HG03460 (cell line): ENCODE measurements around the gene GGTA1.
"Not testable (repeated sequence)": the region's sequence is repeated elsewhere in the genome, so short reads cannot be mapped to it uniquely, and the experiment has no call there.

Source experiments
- ATAC-seq: cut with Tn5 transposase; IDR thresholded peaks from one replicate; pipeline ENCODE4 v1.9.1; 2021; ENCODE audit not compliant: unreplicated experiment

GGTA1 gene

DNA sequence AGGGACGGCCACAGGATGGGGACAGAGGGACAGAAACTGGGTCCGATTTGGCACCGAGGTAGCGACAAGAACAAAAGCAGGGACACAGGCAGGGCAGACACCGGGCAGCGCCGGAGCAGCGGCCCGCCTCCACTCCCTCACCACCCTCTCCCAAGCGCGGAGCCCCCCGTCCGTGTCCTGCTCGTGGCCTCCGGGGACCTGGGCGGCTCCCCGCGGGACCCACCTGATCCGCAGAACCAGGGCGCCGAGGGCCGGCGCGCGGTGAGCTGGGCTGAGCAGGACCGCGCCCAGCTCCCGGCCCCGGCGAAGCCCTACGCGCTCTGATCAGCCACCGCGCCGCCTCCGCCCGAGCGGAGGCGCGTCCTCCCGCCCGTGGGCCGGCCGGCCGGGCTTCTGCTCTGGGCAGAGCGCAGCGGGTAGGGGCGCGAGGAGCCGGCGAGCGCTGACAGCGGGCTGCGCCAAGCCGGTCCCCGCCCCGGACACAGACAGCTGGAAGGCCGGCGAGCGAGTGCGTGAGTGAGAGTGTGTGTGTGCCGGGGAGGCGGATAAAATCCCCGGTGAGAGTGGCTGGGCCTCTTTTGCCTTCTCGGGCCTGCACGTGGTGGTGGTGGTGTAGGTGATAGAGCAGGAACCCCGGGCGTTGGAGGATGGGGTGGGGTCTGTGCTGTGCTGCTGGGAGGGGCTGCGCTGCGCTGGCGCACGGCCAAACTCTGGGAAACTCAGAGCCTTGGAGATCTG lies at the start of gene GGTA1:
GGTA1 (minus strand) TSS at position 418 of the 738 bp plus-strand sequence. CDS start 31,922 bp downstream, outside the sequence.
- no peak for ATAC-seq

DNA sequence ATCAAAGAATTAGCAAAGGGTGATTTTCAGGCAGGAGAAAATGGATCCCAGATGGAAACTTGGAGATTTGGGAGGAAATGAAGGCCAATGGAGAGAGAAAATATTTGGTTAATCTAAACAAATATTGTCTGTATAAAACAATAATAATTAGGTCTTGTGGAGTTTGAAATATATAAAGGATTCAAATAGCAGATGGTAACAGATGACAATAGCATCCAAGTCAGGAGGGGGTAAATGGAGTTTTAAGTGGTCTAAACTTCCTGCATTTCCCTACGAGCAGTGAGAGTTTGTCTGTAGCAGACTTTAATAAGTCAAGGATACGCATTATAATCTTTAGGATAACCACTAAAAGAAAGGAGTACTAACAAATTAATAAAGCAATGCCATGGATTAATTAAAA lies 49.0 kb upstream of the GGTA1 start:
- ATAC-seq: no peak

DNA sequence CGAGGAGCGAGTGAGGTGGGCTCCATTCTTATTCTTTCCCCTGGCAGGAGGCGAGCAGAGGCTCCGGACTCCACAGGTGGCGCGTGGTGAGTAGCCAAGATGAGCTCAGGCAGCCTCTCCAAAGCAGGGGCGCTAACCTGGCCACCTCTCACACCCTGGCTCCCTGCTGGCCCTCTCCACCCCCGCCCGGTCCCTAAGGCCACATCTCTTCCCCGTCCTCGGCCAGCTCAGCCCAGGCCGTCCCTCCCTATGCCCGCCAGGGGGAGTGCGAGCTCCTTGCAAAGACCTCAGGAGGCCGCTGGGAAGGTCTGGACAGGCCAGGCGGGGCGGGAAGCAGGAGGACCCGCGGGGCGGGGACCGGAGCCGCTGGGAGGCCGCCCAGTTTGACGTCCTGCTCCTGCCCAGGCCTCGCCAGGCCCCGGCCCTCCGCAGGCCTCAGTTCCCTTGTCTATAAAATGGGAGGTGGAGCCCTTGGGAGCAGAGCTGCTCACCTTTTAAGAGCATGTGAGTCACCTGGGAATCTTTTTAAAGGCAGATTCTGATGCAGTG lies 46.3 kb upstream of the GGTA1 start:
- peak; percentile 73 for ATAC-seq

GRCh38 chr9:121545150-121545874 lies 45.7 kb upstream of the GGTA1 start:
- ATAC-seq: no peak

- ATAC-seq: no peak
Observed at GRCh38 chr9:121542025-121542424, 42.4 kb upstream of the GGTA1 start.

- no peak for ATAC-seq
Observed at GRCh38 chr9:121541256-121541655, 41.6 kb upstream of the GGTA1 start.

- ATAC-seq: no peak
Observed at GRCh38 chr9:121538221-121538620, 38.6 kb upstream of the GGTA1 start.

- no peak for ATAC-seq
Observed at GRCh38 chr9:121537283-121537682, 37.6 kb upstream of the GGTA1 start.

- ATAC-seq: no peak
Observed at GRCh38 chr9:121532881-121533280, 33.2 kb upstream of the GGTA1 start.

GRCh38 chr9:121529237-121529987 lies 29.8 kb upstream of the GGTA1 start:
- ATAC-seq: no peak

GRCh38 chr9:121528642-121529041 lies 29.0 kb upstream of the GGTA1 start:
- no peak for ATAC-seq

DNA sequence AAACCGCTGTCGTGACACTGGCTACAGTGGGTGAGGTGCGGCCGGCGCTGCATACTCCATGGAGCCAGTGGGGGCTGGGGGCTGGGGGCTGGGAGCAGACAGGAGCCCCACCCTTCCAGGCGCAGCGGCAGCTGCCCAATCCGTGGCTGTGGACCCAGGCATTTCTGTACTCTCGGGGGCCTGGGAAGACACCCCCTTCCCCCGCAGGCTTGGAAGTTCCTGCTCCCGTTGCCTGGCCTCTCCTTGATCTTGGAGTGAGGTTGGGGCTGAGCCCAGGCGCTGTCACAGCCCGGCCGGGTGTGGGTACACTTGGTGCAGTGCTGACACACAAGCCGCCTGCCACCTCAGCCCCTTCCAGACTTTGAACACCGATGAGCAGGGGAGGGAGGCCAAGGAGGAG lies 27.7 kb upstream of the GGTA1 start:
- ATAC-seq: no peak

GRCh38 chr9:121519688-121520087 lies 20.0 kb upstream of the GGTA1 start:
- ATAC-seq: not testable (repeated sequence)

GRCh38 chr9:121518634-121519033 lies 19.0 kb upstream of the GGTA1 start:
- no peak for ATAC-seq

- not testable (repeated sequence) for ATAC-seq
Observed at GRCh38 chr9:121513166-121513565, 13.5 kb upstream of the GGTA1 start.

GRCh38 chr9:121510766-121511550 lies 11.3 kb upstream of the GGTA1 start:
- no peak for ATAC-seq

- ATAC-seq: no peak
Observed at GRCh38 chr9:121509180-121509579, 9.5 kb upstream of the GGTA1 start.

DNA sequence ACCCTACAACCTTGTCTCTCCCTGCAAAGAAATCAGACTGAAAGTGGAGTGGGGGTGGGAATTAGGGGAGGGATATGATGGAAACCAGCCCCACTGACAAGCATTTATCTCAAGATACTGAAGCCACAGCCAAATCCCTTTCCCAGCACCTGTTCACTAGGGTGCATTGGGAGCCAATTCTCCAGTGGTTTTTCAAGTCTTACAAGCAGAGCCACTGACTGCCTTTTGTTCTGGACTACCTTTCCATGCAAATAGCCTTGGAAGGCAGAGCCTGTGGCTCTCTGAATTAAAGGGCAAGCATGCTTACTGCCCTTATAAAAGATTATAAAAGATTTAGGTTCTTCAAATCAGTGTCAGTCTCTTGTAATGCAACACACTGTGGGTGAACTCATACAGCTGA lies 8.8 kb upstream of the GGTA1 start:
- no peak for ATAC-seq

DNA sequence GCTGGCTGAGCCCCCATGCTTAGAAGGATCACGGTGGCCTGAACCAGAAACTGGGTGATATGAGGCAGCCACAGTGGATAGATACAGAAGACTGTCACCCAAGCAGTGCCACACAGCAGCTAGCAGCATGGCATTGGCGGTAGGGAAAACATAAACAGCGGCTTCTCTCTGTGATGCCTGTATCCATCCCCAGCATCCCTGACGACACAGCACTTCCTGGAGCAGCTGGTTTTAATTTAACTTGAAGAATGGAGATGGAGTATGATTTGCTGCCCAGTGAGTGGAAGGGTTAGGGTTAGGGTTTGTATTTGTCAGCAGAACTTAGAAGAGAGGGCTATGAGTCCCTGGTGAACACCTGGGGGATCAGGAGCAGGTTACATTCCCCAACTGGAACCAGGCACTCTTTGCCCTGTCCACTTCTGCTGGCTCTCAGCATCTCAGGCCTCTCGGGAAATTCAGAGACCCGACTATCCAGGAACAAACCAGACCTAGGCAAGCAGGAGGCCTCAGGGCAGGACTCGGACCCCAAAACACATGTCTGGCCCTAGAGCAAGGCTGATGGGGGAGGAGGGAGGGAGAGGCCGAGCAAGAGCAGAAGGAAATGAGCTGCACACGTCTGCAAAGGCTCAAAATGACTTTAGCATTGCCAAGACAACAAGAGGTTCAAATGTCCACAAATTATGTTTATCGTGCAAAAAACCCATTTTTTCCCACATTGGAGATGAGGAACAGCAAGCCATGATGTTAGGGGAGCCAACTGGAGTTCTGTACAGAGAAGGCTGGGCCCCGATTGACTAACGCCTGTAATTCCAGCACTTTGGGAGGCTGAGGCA lies 6.5 kb upstream of the GGTA1 start:
- ATAC-seq: no peak

GRCh38 chr9:121503444-121503843 lies 3.8 kb upstream of the GGTA1 start:
- ATAC-seq: no peak
